HG02884 (cell line): ENCODE results near the gene KDM2A.
"Not testable (repeated sequence)": the region's sequence is repeated elsewhere in the genome, so short reads cannot be mapped to it uniquely, and the experiment has no call there.

ENCODE experiments used
- ATAC-seq: cut with Tn5 transposase; IDR thresholded peaks from one replicate; pipeline ENCODE4 v1.9.1; 2021; ENCODE audit warnings: mild to moderate bottlenecking, moderate library complexity; ENCODE audit not compliant: unreplicated experiment

The KDM2A gene

DNA sequence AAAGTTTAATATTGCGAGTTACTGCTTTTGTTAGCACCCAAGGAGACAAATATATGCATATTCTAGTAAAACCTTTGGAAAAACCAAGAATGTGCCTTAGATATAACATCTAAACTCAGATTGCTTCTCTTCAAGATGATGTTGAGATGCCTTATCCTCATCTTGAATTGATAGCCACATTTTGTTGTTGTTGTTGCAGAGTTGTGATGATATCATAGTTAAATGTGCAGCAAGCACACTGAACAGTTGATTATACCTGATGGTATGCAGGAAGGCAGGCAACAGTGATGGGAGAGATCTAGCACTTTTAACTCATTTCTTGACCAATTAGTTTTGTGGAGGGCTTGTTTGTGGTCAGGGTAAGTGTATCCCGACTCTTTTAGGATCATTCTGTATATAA is 48.0 kb downstream of the KDM2A start:
- ATAC-seq, result no peak

DNA sequence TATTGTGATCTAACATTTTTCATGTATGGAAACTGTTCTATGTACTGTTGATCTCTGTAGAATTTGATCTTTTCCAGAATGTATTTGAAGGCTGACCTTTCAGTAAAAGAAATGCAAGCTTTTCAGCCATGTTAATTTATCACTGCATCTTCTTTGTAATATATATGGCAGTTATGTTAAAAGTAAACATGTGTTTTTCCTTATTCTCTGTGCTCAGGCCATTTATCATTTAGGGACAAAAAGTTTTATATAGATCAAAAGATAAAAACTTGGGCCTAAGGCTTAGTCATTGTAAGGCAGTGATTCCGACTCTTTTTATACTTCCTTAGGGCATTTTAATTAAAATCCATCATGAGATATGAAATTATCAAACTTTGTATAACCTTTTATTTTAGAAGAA is 48.7 kb downstream of the KDM2A start:
- no peak for ATAC-seq

DNA sequence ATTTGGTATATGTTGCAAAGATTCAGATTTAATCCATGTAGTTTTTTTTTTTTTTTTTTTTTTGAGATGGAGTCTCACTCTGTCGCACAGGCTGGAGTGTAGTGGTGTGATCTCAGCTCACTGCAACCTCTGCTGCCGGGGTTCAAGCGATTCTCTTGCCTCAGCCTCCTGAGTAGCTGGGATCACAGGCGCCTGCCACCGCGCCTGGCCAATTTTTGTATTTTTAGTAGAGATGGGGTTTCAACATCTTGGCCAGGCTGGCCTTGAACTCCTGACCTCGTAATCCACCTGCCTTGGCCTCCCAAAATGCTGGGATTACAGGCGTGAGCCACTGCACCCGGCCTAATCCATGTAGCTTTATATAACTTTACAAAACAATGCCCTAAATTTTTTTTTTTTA is 49.8 kb downstream of the KDM2A start:
- ATAC-seq, result not testable (repeated sequence)

DNA sequence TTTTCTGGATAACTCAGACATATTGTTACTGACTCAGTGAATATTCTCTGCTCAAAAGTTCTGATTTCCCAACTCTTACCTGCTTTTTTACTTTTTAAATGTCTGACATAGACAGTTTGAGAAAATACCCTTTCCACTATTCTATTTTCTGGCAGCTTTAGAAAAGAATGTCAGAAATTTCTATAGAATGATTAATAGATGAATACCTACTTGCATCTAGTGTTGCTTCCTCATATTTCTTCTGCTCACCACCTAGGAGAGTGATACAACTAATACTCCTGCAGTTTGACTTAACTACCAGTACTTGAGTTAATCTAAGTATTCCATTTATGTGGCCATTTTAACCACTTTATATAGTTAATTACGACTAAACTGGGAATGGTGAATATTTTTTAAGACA is 55.2 kb downstream of the KDM2A start:
- ATAC-seq, result no peak

DNA sequence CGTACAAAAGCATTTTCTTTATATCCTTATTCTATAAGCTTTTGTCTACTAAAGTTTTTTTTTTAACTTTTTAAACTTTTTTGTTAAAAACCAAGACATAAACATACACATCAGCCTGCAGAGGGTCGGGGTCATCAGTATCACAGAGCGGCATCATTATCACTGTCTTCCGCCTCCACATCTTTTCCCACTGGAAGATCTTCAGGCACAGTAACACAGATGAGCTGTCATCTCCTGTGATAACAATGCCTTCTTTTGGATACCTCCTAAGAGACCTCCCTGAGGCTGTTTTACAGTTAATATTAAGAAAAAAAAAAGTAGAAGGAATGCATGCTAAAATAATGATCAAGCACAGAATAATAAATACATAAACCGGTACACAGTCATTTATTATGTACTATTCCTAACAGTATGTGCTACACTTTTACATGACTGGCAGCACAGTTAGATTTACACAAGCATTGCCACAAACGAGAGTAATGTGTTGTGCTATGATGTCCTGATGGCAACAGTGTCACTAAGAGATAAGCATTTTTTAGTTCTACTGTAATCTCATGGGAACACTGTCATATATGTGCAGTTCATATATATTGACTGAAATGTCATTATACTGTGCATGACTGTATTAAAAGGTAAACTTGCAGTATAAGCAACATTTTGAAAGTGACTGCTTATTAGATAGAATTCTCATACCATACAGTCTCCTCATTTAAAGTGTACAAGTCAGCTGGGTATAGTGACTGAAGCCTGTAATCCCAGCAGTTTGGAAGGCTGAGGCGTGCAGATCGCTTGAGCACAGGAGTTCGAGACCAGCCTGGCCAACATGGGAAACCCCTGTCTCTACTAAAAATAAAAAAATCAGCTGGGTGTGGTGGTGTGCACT is 58.6 kb downstream of the KDM2A start:
- no peak for ATAC-seq

DNA sequence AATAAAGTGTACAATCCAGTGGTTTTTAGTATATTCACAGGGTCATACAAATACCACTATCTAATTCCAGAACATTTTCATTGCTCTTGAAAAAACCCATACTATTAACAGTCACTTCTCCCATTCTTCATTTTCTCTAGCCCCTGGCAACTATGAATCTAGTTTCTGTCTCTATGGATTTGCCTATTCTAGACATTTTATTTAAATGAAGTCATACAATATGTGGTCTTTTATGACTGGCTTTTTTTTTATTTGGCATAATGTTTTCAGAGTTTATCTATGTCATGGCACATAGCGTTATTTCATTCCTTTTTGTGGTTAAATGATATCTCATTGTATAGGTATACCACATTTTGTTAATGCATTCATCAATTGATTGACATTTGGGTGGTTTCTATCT is 59.4 kb downstream of the KDM2A start:
- ATAC-seq, result no peak

DNA sequence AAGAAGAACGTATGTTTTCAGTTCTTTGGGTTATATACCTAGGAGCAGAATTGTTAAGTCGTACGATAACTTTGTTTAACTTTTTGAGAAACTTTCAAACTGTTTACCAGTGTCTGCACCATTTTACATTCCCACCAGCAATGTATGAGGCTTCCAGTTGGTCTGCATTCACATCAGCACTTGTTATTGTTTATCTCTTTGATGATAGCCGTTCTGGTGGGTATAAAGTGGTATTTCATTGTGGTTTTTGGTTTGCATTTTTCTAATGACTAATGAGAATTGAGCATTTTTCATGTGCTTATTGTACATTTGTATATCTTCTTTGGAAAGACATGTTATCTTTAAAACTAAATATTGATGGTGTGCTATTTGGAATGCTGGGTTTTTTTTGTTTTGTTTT is 59.8 kb downstream of the KDM2A start:
- no peak for ATAC-seq

DNA sequence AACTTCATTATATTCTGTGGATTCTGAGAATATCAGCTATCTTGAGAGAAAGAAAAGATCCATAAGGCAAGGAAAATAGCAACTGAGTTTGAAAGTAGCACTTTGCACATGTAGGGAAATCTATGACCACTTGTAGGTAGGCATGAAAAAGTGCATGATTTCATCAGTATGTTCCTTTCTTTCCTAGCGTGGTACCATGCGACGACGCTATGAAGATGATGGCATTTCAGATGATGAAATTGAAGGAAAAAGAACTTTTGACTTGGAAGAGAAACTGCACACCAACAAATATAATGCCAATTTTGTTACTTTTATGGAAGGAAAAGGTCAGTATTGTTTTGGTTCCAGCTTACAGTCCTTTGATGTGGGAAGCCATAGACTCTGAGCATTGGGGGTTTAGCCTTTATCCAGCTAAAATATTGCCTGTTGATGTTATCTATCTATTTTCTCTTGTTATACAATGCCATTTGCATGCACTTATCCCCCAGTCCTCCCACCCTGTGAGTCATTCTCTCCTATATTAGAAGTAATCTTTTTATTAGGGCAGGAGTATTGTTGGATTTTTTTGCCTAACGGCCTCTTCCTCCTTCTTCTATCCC is 60.9 kb downstream of the KDM2A start:
- no peak for ATAC-seq

DNA sequence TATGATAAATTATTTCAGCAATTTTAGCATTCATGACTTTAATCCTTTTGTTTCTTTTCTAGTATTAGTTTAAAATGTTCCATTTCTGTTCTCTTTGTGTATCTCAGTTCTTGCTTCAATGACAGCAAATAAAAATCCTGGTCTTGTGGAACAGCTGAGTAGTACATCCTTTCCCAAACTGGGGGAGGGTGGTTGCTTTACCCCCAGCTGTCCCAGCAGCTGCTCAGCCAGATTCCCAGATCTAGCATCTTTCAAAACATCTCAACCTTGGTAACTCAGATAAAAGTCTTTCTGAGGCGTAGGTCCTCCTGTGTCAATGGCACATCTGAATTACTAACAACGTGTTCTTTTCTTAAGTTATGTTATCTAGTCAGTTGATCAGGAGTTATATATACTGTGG is 75.0 kb downstream of the KDM2A start:
- ATAC-seq, result no peak

DNA sequence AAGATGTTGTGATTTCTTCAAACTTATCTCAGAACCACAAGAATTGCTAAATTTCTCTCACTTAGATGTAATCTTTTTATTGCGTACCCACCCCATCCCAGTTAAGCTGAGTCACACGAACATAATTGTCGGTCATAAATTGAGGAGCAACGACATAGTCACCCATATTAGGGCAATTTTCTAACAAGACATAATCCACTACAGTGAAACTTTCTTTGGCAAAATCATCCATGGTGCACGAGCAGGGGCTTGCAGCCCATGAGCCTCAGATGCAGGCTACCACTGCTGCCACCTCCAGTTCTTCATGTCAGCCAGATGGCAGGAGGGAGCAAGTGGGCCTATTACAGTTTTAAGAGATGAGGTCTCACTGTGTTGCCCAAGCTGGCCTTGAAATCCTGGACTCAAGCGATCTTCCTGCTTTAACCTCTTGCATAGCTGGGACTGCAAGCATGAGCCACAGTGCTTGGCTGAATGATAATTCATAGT is 77.0 kb downstream of the KDM2A start:
- ATAC-seq, result no peak

DNA sequence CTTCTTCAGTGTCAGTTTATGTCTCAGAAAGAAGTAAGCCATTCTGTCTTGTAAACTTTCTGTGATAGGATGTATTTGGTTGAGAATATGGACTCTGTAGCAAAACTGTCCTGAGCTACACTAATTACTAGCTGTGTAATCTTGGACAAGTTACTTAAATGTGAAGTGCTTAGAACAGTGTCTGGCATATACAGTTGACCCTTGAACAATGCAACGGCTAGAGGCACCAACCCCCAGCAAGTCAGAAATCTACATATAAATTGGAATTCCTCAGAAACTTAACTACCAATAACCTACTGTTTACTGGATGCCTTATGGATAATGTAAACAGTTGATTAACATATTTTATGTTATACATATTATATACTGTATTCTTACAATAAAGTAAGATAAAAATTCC is 78.5 kb downstream of the KDM2A start:
- ATAC-seq, result no peak

DNA sequence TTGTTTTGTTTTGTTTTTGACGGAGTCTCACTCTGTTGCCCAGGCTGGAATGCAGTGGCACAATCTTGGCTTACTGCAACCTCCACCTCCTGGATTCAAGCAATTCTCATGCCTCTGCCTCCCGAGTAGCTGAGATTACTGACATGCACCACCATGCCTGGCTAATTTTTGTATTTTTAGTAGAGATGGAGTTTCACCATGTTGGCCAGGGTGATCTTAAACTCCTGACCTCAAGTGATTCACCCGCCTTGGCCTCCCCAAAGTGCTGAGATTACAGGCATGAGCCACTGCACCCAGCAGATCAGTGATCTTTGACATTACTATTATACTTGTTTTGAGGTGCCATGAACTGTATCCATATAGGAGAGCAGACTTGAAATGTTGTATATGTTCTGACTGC is 79.7 kb downstream of the KDM2A start:
- not testable (repeated sequence) for ATAC-seq

DNA sequence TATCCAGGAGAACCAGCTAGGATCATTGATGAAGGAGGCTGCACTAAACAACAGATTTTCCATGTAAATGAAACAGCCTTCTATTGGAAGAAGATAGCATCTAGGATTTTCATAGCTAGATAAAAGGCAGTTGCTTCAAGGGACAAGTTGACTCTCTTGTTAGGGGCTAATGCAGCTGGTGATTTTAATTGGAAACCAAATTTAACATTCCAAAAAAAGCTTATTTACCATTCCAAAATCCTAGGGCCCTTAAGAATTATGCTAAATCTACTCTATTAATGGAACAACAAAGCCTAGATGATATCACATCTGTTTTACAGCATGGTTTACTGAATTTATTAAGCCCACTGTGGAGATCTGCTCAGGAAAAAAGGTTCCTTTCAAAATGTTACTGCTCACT is 80.7 kb downstream of the KDM2A start:
- no peak for ATAC-seq

DNA sequence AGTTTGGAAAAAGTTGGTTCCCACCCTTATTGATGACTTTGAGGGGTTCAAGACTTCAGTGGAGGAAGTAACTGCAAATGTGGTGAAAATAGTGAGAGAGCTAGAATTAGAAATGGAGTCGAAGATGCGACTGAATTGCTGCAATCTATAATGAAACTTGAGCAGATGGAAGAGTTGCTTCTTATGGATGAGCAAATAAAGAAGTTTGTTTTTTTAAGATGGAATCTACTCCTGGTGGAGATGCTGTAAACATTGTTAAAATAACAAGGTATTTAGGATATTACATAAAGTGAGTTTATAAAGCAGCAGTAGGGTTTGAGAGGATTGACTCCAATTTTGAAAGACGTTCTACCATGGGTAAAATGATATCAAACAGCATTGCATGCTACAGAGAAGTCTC is 83.0 kb downstream of the KDM2A start:
- no peak for ATAC-seq

DNA sequence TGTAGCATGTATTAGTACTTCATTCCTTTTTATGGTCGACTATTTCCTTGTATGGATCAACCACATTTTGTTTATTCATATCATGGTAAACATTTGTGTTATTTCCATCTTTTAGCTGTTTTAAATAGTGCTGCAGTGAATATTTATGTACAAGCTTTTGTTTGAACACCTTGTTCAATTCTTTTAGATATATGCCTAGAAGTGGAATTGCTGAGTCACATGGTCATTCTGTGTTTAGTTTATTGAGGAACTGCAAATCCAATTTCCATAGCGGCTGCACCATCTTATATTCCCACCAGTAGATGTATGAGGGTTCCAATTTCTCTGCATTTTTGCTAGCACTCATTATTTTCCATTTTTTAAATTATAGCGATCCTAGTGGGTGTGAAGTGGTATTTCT is 85.8 kb downstream of the KDM2A start:
- ATAC-seq, result no peak

DNA sequence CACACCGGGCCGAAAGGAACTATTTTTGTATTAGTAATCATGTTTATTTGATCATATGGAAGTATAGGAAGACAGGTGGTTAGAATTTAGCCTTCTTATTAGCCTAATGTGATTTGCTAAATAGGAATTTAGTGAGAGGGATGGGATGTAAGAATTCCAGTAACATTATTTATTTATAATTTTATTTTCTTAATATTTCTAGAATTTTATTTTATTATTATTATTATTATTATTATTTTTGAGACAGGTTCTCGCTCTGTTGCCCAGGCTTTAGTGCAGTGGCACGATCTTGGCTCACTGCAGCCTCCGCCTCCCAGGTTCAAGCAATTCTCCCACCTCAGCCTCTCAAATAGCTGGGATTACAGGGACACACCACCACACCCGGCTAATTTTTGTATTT is 90.2 kb downstream of the KDM2A start:
- ATAC-seq, result not testable (repeated sequence)

DNA sequence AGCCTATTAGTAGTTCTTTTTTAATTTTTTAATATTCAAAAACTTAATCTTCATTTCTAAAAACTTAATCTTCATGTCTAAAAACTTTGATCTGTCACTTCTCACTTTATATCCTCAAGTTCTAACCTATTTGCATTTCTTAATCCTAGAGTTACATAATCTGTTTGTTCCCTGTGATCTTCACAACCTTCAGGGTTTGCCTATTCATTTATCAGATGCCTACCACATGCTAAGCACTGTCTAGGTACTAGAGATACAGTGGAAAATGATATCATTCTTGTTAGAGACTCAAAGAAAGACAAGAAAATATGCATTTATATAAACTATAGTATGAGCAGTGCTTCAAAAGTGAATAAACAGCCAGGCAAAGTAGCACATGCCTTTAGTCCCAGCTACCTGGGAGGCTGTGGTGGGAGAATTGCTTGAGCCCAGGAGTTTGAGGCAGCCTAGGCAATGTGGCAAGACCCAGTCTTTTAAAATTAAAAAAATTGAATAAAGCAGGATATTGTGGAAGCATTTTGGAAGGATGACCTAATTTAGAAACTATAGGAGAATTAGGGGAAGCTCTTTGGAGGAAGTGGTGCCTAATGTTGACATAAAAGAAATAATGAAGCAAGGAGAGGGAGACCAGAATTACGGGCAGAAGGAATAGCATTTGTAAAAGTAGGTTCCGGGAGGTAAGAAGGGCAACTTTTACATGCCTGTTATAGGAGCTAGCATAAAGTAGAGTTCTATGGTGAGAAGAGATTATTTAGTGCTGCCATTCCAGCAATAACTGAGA is 92.8 kb downstream of the KDM2A start:
- no peak for ATAC-seq

DNA sequence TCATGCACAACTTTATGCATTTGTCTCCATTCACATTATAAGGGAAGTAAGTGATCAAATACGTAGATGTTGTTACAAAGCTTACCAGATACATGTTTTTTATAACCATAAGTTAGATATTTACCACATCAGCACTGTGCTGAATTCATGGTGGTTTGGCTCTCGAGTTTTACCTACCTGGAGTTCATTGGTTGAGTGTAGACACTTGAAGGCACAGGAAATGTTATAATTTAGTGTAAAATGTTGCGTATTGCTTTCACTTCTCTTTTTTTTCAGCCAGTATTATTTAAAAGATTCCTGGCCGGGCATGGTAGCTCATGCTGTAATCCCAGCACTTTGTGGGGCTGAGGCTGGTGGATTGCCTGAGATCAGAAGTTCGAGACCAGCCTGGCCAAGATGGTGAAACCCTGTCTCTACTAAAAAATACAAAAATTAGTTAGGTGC is 94.1 kb downstream of the KDM2A start:
- no peak for ATAC-seq

DNA sequence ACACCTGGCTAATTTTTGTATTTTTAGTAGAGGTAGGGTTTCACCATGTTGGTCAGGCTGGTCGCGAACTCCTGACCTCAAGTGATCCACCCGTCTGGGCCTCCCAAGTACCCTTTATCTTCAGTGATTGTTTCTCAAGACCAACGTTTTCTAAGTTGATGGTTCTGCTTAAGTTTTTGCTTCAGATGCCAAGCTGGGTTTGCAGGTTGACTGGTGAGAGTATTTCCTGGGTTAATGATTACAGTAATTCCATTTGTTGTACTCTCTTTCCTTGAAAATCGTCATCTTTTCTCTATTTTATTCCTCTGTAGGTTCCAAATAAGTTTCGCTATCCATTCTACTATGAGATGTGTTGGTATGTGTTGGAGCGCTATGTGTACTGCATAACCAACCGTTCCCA is 108.7 kb downstream of the KDM2A start:
- ATAC-seq, result no peak

DNA sequence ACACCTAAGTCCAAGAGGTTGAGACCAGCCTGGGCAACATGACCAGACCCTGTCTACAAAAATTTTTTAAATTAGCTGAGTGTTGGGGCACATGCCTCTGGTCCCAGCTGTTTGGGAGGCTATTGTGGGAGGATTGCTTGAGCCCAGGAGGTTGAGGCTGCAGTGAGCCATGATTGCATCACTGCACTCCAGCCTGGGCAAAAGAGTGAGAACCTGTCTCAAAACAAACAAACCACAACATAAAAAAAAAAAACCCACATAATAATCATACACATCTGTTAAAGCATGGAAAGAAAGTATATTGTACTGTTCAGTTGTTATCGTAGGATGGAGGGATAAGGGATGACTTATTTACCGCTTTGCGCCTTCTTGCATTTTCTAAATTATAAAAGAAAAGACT is 111.3 kb downstream of the KDM2A start:
- ATAC-seq, result no peak

DNA sequence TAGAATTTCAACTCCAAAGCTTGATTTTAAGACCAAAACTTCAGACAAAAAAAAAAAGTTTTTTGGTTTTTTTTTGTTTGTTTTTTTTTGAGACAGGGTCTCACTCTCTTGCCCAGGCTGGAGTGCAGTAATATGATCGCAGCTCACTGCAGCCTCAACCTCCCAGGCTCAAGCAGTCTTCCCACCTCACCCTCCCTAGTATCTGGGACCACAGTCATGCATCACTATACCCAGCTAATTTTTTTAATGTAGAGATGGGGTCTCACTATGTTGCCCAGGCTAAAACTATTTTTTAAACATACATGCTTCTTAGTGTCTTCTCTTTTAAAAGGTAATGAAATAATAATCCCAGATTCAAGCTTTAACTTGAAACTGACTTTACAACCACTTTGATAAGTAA is 111.8 kb downstream of the KDM2A start:
- no peak for ATAC-seq
